ENCODE data around the gene NAGS. TPM values are rescaled to one million over a fixed set of nuclear protein-coding genes. Genes with fewer than 3 reads are reported as not detected.

NAGS gene
- total and polyA plus RNA-seq, 2 experiments from 2014 or later = 4.2 to 7.2 TPM

DNA sequence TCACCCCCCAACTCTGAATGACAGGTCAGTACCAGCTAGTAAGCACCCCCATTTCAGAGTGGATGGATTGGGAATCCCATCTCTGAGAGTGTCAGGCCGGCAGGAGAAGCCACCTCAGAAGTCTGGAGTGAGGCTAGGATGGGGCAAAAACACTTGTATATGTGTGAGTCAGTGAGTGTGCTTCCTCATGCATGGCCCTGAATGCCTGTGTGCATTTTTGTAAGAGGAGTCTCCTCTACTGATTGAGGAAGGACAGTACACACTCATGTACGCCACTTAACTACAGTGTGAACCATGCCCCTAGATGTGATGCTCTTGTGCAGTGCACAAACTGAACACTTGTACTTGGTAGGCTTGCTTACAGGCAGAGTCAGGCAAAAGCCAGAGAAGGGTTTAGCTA, 22.3 kb upstream of the NAGS start:
- TF ChIP-seq, protein P1, sequence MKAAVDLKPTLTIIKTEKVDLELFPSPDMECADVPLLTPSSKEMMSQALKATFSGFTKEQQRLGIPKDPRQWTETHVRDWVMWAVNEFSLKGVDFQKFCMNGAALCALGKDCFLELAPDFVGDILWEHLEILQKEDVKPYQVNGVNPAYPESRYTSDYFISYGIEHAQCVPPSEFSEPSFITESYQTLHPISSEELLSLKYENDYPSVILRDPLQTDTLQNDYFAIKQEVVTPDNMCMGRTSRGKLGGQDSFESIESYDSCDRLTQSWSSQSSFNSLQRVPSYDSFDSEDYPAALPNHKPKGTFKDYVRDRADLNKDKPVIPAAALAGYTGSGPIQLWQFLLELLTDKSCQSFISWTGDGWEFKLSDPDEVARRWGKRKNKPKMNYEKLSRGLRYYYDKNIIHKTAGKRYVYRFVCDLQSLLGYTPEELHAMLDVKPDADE (IDR thresholded peaks at IDR 0.05) = no peak
- no peak for TF ChIP-seq EZH2 (IDR thresholded peaks at IDR 0.05; ENCODE audit: low read depth, unreplicated experiment)
- no peak for TF ChIP-seq EZH2phosphoT487 (IDR thresholded peaks at IDR 0.05; ENCODE audit: unreplicated experiment)
- TF ChIP-seq POLR2AphosphoS5 (IDR thresholded peaks at IDR 0.05; ENCODE audit: low read depth) = no peak
- TF ChIP-seq JUNB (IDR thresholded peaks at IDR 0.05; ENCODE audit: unreplicated experiment) = no peak
- no peak for TF ChIP-seq ZNF331 (CRISPR knock-in tag; IDR thresholded peaks at IDR 0.05; ENCODE audit: low read depth)
- TF ChIP-seq, protein P2, sequence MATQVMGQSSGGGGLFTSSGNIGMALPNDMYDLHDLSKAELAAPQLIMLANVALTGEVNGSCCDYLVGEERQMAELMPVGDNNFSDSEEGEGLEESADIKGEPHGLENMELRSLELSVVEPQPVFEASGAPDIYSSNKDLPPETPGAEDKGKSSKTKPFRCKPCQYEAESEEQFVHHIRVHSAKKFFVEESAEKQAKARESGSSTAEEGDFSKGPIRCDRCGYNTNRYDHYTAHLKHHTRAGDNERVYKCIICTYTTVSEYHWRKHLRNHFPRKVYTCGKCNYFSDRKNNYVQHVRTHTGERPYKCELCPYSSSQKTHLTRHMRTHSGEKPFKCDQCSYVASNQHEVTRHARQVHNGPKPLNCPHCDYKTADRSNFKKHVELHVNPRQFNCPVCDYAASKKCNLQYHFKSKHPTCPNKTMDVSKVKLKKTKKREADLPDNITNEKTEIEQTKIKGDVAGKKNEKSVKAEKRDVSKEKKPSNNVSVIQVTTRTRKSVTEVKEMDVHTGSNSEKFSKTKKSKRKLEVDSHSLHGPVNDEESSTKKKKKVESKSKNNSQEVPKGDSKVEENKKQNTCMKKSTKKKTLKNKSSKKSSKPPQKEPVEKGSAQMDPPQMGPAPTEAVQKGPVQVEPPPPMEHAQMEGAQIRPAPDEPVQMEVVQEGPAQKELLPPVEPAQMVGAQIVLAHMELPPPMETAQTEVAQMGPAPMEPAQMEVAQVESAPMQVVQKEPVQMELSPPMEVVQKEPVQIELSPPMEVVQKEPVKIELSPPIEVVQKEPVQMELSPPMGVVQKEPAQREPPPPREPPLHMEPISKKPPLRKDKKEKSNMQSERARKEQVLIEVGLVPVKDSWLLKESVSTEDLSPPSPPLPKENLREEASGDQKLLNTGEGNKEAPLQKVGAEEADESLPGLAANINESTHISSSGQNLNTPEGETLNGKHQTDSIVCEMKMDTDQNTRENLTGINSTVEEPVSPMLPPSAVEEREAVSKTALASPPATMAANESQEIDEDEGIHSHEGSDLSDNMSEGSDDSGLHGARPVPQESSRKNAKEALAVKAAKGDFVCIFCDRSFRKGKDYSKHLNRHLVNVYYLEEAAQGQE (IDR thresholded peaks at IDR 0.05; ENCODE audit: unreplicated experiment) = no peak
- TF ChIP-seq, protein P3, sequence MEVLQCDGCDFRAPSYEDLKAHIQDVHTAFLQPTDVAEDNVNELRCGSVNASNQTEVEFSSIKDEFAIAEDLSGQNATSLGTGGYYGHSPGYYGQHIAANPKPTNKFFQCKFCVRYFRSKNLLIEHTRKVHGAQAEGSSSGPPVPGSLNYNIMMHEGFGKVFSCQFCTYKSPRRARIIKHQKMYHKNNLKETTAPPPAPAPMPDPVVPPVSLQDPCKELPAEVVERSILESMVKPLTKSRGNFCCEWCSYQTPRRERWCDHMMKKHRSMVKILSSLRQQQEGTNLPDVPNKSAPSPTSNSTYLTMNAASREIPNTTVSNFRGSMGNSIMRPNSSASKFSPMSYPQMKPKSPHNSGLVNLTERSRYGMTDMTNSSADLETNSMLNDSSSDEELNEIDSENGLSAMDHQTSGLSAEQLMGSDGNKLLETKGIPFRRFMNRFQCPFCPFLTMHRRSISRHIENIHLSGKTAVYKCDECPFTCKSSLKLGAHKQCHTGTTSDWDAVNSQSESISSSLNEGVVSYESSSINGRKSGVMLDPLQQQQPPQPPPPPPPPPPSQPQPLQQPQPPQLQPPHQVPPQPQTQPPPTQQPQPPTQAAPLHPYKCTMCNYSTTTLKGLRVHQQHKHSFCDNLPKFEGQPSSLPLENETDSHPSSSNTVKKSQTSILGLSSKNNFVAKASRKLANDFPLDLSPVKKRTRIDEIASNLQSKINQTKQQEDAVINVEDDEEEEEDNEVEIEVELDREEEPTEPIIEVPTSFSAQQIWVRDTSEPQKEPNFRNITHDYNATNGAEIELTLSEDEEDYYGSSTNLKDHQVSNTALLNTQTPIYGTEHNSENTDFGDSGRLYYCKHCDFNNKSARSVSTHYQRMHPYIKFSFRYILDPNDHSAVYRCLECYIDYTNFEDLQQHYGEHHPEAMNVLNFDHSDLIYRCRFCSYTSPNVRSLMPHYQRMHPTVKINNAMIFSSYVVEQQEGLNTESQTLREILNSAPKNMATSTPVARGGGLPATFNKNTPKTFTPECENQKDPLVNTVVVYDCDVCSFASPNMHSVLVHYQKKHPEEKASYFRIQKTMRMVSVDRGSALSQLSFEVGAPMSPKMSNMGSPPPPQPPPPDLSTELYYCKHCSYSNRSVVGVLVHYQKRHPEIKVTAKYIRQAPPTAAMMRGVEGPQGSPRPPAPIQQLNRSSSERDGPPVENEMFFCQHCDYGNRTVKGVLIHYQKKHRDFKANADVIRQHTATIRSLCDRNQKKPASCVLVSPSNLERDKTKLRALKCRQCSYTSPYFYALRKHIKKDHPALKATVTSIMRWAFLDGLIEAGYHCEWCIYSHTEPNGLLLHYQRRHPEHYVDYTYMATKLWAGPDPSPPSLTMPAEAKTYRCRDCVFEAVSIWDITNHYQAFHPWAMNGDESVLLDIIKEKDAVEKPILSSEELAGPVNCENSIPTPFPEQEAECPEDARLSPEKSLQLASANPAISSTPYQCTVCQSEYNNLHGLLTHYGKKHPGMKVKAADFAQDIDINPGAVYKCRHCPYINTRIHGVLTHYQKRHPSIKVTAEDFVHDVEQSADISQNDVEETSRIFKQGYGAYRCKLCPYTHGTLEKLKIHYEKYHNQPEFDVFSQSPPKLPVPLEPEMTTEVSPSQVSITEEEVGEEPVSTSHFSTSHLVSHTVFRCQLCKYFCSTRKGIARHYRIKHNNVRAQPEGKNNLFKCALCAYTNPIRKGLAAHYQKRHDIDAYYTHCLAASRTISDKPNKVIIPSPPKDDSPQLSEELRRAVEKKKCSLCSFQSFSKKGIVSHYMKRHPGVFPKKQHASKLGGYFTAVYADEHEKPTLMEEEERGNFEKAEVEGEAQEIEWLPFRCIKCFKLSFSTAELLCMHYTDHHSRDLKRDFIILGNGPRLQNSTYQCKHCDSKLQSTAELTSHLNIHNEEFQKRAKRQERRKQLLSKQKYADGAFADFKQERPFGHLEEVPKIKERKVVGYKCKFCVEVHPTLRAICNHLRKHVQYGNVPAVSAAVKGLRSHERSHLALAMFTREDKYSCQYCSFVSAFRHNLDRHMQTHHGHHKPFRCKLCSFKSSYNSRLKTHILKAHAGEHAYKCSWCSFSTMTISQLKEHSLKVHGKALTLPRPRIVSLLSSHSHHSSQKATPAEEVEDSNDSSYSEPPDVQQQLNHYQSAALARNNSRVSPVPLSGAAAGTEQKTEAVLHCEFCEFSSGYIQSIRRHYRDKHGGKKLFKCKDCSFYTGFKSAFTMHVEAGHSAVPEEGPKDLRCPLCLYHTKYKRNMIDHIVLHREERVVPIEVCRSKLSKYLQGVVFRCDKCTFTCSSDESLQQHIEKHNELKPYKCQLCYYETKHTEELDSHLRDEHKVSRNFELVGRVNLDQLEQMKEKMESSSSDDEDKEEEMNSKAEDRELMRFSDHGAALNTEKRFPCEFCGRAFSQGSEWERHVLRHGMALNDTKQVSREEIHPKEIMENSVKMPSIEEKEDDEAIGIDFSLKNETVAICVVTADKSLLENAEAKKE (CRISPR knock-in tag; IDR thresholded peaks at IDR 0.05) = no peak
- TF ChIP-seq ZNF114 (CRISPR knock-in tag; IDR thresholded peaks at IDR 0.05) = no peak
- TF ChIP-seq, protein P4, sequence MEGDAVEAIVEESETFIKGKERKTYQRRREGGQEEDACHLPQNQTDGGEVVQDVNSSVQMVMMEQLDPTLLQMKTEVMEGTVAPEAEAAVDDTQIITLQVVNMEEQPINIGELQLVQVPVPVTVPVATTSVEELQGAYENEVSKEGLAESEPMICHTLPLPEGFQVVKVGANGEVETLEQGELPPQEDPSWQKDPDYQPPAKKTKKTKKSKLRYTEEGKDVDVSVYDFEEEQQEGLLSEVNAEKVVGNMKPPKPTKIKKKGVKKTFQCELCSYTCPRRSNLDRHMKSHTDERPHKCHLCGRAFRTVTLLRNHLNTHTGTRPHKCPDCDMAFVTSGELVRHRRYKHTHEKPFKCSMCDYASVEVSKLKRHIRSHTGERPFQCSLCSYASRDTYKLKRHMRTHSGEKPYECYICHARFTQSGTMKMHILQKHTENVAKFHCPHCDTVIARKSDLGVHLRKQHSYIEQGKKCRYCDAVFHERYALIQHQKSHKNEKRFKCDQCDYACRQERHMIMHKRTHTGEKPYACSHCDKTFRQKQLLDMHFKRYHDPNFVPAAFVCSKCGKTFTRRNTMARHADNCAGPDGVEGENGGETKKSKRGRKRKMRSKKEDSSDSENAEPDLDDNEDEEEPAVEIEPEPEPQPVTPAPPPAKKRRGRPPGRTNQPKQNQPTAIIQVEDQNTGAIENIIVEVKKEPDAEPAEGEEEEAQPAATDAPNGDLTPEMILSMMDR (conservative IDR thresholded peaks at IDR 0.05; ENCODE audit: low read depth in 2 of 2) = no peak
- TF ChIP-seq STAT1 (IDR thresholded peaks at IDR 0.05; ENCODE audit: unreplicated experiment) = no peak
- no peak for TF ChIP-seq CREB1 (CRISPR knock-in tag; IDR thresholded peaks at IDR 0.05; ENCODE audit: low read depth)
- no peak for TF ChIP-seq NANOG (IDR thresholded peaks at IDR 0.05; ENCODE audit: borderline replicate concordance)
- DNase-seq (ENCODE audit: low spot score) = no peak
- ATAC-seq = no peak
- Histone ChIP-seq H3K79me2 (replicated peaks; ENCODE audit: insufficient read depth) (no peaks in the 10 kb centered on the region), H3K36me3 (ENCODE audit: insufficient read depth) (no peaks in the 10 kb centered on the region), H4K20me1 (replicated peaks; ENCODE audit: insufficient read depth) (no peaks in the 10 kb centered on the region), H3K4me2 (no peak overlapping the region), H3K9me2 (ENCODE audit: insufficient read depth) (no peaks in the 10 kb centered on the region), H2AFZ (no peak overlapping the region), H3F3A (replicated peaks; ENCODE audit: low read depth) (0 out of 2 replicates have a peak, but pooled peaks cover 3% of the 10 kb centered on the region), H3K4me3 (no peak overlapping the region), H3K4me1 (ENCODE audit: insufficient read depth) (peaks cover 8% of the 10 kb centered on the region; the same call in 1 of the 2 replicates), H3K27me3 (ENCODE audit: insufficient read depth) (peaks cover 37% of the 10 kb centered on the region), H3K27ac (ENCODE audit: low read depth) (no peak overlapping the region)
- Mint-ChIP-seq H3K4me1 (peaks cover 7% of the 10 kb centered on the region; the same call in 2 of the 3 replicates), H3K9me3 (no peaks in the 10 kb centered on the region), H3K27me3 (ENCODE audit: insufficient read depth, low read depth, poor library complexity) (peaks cover 22% of the 10 kb centered on the region), H3K27ac (no peak overlapping the region), H3K4me3 (no peak overlapping the region), H3K36me3 (ENCODE audit: low read depth) (no peaks in the 10 kb centered on the region)
